Occipital lobe (tissue), 3 donors: Measurements from ENCODE around the gene PDE1A. TPM values are rescaled to one million over a fixed set of nuclear protein-coding genes. Genes with fewer than 3 reads are reported as not detected.

Source experiments
- DNase-seq: peaks from one replicate; lab custom pipeline; 2025; lab: John Stamatoyannopoulos, UW
- small RNA-seq: library from RNA; depleted of rRNA; stranded (forward); fragments of <200 nt; gene quantifications from one replicate; pipeline ENCODE3, GENCODE V24; 2014
- total RNA-seq: library from RNA; depleted of rRNA; stranded (reverse); fragments of >200 nt; gene quantifications from one replicate; pipeline ENCODE4 v1.2.3, GENCODE V29; 2014

PDE1A gene
- total RNA-seq, 1 donor from 2014 or later: 42.1 TPM

GRCh38 chr2:182142062-182142461, 284.8 kb downstream of the PDE1A start:
- DNase-seq: no peak

DNA sequence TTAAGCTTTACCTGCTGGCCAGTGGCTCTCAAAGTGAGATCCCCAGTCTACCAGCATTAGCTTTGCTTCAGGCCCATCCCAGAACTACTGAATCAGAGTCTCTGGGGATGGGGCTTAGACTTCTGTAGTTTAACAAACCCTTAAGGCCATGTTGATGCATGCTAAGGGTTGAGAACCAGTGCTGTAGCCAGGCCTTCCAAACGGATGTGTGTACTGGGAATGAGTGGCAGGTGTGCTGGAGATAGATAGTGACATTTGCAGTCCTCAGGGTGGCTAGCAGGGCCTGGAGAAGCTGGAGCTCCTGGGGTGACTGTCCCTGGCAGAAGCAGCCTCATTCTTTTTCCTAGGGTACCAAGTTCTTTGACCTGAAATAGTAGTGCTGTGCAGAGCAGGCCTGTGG, 292.6 kb downstream of the PDE1A start:
- no peak for DNase-seq

GRCh38 chr2:182133195-182133891, 293.5 kb downstream of the PDE1A start:
- DNase-seq: no peak

DNA sequence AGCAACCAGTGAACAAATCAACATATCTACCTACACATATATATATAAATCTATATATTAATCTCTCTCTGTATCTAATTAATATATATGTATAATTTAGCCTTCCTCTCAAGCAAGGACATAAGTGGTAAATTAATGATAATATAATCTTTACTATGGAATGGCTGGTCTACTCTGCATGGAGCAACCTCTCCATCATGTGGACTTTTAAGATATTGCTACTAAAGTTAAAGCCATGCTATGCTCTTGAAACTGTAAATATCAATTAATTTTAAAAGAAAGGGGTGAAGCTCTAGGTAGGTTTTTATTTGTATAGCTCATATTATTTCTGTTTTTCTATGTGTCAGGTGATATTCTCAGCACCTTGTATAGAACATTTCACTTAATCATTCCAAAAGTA, 294.2 kb downstream of the PDE1A start:
- DNase-seq: no peak

DNA sequence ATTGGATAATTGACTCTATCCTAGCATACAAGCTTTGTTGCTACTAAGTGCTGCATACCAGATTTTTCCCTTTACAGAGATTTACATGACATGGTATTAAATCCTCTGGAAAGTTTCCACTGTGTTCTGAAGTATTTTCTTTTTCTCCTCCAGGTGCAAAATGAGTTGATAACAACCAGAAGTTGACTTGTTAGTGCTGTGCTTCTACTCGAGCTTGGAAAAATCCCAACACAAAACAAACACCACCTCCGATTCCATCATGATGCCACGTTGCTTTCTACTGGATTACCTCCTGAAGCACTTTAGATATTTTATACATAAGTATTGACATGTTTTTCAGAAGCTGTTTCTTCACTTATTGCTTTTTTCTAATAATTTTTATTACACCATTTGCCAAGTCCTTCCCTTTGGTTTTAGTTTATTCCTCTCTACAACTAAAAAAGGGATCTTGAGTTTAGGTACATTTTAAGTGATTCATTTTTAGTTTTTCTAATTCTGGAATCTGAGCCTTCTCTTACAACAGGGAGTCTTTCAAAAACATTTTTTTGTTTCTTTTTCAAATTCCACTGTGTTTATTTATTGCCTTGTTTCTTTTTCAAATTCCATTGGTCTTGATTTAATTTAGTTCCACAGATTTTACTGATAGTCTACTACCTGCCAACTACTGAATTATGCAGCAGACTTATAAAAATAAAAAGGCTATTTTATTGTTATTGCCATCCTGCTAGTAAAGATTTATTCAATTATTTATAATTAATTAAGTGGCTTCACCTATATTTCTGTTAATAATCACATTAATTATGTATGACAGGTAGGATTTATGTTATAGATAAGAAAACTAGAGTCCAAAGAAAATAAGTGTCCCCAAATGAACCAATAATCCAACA, 297.8 kb downstream of the PDE1A start:
- no peak for DNase-seq

GRCh38 chr2:182117196-182117595, 309.6 kb downstream of the PDE1A start:
- no peak for DNase-seq

DNA sequence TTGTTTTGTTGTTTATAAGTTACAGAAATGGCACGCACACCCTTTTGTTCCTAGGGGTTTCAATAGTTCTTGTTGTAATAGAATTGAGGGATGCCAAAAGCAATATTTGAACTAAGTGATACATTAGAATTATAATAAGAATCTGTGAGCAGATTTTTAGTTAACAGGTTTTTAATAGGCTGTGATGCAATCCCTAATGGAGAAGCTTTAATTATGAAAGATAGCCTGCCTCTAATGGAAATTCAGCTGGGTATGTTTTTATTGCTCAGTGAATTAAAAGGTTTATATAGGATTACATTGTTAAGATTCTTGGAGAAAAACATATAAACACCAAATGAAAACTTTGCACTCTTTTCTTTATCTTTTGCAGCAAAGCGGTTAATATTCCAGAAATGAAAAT, 310.1 kb downstream of the PDE1A start:
- DNase-seq: no peak

DNA sequence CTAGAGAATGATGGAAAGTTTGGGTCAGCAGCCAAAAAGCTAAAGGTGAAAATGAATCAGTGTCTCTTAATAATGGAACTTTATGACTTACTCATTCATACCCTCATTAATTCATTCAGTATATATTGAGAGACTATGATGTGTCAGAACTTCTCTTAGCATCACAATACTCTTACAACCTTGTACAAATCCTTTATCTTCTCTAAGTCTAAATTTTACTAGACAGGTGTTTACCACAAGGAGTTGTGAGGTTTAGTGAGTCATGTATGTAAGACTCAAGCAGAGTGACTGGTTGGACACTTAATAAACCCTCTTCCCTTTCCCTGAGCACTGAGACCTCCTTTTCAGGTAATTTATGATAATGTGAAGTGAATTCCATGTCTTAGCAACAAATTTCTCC, 311.6 kb downstream of the PDE1A start:
- no peak for DNase-seq

DNA sequence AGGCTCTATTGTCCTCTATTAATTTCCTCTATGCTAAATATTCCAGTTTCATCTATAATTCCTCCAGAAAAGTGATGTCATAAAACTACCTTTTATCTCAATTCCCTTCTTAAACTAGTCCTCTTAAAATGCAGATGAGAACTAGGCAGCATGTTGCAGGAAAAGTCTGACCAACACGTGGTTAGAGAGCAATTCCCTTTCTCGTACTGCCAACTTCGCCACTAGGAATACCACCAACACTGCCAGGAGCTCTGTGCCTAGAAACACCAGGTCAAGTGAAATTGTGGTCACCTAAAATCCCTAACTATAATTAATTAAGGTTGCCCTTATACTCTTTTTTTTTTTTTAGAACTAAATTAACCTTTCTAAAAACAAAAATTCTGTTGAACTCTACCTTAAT, 313.5 kb downstream of the PDE1A start:
- DNase-seq: no peak

DNA sequence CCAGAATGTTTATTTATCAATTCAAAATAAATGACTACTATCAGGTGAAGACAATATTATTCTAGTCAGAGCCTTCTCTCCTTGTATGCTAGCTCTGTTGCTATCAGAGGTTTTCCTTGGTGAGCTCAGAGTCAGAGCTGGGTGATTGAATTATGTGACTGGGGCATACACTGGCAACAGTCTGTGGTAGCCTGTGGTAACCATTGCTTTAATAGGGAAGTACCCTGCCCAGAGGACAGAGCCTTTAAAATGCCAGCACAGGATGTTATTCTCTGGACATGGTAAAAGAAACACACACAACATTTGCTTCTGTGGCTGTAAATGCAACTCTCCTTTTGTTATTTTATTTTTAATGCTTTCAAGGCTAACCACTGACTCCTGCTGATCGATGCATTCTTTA, 316.5 kb downstream of the PDE1A start:
- DNase-seq: no peak

DNA sequence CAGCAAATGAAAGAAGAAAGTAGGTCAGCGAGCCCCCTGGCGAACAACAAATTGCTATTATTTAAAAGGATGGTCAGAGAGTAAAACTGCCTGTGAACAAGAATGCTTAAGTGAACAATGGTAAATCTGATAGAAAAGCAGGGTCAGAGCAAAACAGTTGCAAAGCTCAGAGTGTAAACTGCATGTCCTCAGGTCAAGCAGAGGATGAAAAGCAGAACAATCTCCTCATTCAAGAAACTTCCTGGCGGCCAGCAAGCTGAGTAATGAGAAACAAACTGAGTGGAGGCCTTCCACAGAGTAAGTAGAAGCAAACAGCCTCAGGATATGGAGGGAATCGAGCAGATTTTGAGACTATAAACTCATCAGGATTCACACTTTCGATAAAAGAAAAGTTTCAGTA, 323.3 kb downstream of the PDE1A start:
- no peak for DNase-seq

GRCh38 chr2:182101263-182101662, 325.6 kb downstream of the PDE1A start:
- no peak for DNase-seq

DNA sequence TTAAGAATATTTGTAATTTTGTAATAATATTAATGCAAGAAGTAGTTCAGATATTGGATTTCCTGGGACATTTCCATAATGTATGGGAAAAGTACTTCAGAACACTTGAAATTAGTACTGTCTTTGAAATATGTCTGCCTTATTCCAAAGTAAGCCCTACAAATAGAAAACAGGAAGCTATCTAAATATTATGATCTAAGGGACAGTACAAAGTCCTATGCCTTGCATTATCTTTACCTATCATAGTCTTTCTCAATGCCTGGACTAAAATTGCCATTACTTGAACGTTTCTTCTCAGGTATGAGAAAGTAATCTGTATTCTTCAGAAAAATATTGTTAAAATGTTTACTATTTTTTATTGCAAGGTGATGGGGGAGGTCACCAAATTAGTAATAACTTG, 328.2 kb downstream of the PDE1A start:
- DNase-seq: no peak

DNA sequence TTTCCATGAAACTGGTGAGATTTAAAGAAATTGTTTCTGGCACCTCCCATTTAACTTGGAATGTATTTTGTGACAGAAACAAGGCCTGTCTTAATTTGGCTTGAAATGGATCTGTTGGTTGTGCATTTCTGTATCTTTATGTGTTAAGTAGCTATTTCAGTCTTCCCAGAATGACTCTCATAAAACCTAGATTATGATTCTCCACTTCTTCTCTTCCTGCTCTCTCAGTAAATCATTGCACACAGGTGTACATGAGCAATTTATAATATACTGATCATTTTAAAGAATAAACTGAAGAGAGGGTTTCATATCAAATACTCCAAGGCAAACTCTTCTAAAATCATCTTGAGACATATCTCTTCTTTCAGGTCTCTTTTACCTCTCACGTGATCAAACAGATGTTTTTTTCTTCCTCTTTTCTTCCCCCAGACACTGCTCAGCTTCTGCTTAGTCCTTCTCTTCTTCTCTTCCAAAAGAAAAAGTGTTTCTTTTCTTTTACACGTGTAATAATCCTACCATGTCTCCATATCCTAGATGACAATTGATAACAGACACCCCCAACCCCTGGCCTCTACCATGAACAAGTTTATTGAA, 329.2 kb downstream of the PDE1A start:
- DNase-seq: no peak

GRCh38 chr2:182090486-182090885, 336.4 kb downstream of the PDE1A start:
- DNase-seq: no peak

Small RNAs within 50 kb of the gene (small RNA-seq; reads per million reads assigned to genes)
- not detected for gene RN7SL267P
